OCI-LY1 (cell line): ENCODE measurements around the gene FBRSL1.
"Not testable (repeated sequence)": the region's sequence is repeated elsewhere in the genome, so short reads cannot be mapped to it uniquely, and the experiment has no call there.

Experiments used
- H2AFZ ChIP-seq: fragments of 200-600 bp; sonication (generic), shearing (Covaris generic); 2 replicates; pipeline ENCODE4 v1.6.0; 2014; ENCODE audit warnings: antibody characterized with exemption, mild to moderate bottlenecking, low read length
- H3F3A ChIP-seq: fragments of 200-600 bp; sonication (generic), shearing (Covaris generic); 2 replicates; pipeline ENCODE4 v1.6.0; 2014; ENCODE audit warnings: mild to moderate bottlenecking, antibody characterized with exemption, low read length, moderate library complexity; ENCODE audit not compliant: insufficient read depth
- H3K27ac ChIP-seq: fragments of 200-600 bp; sonication (generic); 2 replicates; pipeline ENCODE4 v1.5.1; 2014; ENCODE audit warnings: low read length, mixed run types, mild to moderate bottlenecking, low read depth; ENCODE audit not compliant: poor library complexity, severe bottlenecking
- H3K27me3 ChIP-seq: fragments of 200-600 bp; sonication (generic); 2 replicates; pipeline ENCODE4 v1.6.0; 2014; ENCODE audit warnings: antibody characterized with exemption, mild to moderate bottlenecking, low read length, moderate library complexity; ENCODE audit not compliant: insufficient read depth
- H3K36me3 ChIP-seq: fragments of 200-600 bp; sonication (generic); 2 replicates; pipeline ENCODE4 v1.6.1; 2014; ENCODE audit warnings: mild to moderate bottlenecking, antibody characterized with exemption, low read length, moderate library complexity, mixed read lengths; ENCODE audit not compliant: insufficient read depth
- H3K4me1 ChIP-seq: fragments of 200-600 bp; sonication (generic); 2 replicates; pipeline ENCODE4 v1.5.1; 2014; ENCODE audit warnings: mild to moderate bottlenecking, low read length, moderate library complexity; ENCODE audit not compliant: insufficient read depth, severe bottlenecking
- H3K4me2 ChIP-seq: fragments of 200-600 bp; sonication (generic), shearing (Covaris generic); 2 replicates; pipeline ENCODE4 v1.6.1; 2014; ENCODE audit warnings: low read length
- H3K4me3 ChIP-seq: fragments of 200-600 bp; sonication (generic); 2 replicates; pipeline ENCODE4 v1.5.1; 2014; ENCODE audit warnings: low read length, low read depth, mild to moderate bottlenecking, mixed read lengths; ENCODE audit not compliant: poor library complexity, severe bottlenecking
- H3K79me2 ChIP-seq: fragments of 200-600 bp; shearing (Covaris generic); 2 replicates; pipeline ENCODE4 v1.6.1; 2016; ENCODE audit warnings: mixed run types, low read length, mixed read lengths; ENCODE audit not compliant: insufficient read depth
- H3K9ac ChIP-seq: fragments of 200-600 bp; sonication (generic), shearing (Covaris generic); 2 replicates; pipeline ENCODE4 v1.6.1; 2014; ENCODE audit warnings: mild to moderate bottlenecking, low read length, mixed read lengths
- H3K9me2 ChIP-seq: fragments of 200-600 bp; sonication (generic), shearing (Covaris generic); 2 replicates; pipeline ENCODE4 v1.6.1; 2014; ENCODE audit warnings: low read depth, mild to moderate bottlenecking, low read length, mixed read lengths
- H3K9me3 ChIP-seq: fragments of 200-600 bp; shearing (Covaris generic); 2 replicates; pipeline ENCODE4 v1.6.1; 2014; ENCODE audit warnings: low read length, mixed read lengths
- H4K20me1 ChIP-seq: fragments of 200-600 bp; sonication (generic), shearing (Covaris generic); 2 replicates; pipeline ENCODE4 v1.6.0; 2016; ENCODE audit warnings: mild to moderate bottlenecking, low read length; ENCODE audit not compliant: insufficient read depth
- CTCF ChIP-seq: fragments of 200-600 bp; sonication (generic), shearing (Covaris generic); IDR thresholded peaks from 2 replicates; pipeline ENCODE4 v1.5.1; 2017; ENCODE audit warnings: mild to moderate bottlenecking, antibody characterized with exemption, low read length, moderate library complexity, mixed read lengths
- EZH2 ChIP-seq: fragments of 200-600 bp; sonication (generic), shearing (Covaris generic); IDR thresholded peaks from 2 replicates; pipeline ENCODE4 v1.8.0; 2017; ENCODE audit warnings: borderline replicate concordance, mixed run types, mild to moderate bottlenecking, antibody characterized with exemption, low read length, moderate library complexity, mixed read lengths

Gene FBRSL1

GRCh38 chr12:132474237-132474741 lies 15.7 kb upstream of the FBRSL1 start:
- H3K9me2 ChIP-seq: no peaks in the 10 kb centered on the region
- no peak overlapping the region for H3K4me3 ChIP-seq
- no peaks in the 10 kb centered on the region; the same call in 1 of the 2 replicates for H3F3A ChIP-seq
- no peaks in the 10 kb centered on the region for H3K9me3 ChIP-seq
- H3K79me2 ChIP-seq: no peaks in the 10 kb centered on the region
- no peak overlapping the region for H3K9ac ChIP-seq
- H3K4me1 ChIP-seq: peaks cover 19% of the 10 kb centered on the region
- no peaks in the 10 kb centered on the region for H4K20me1 ChIP-seq
- no peaks in the 10 kb centered on the region for H3K27me3 ChIP-seq
- no peak overlapping the region for H2AFZ ChIP-seq
- TF ChIP-seq EZH2 (no peak), CTCF (no peak)
- no peaks in the 10 kb centered on the region for H3K36me3 ChIP-seq
- no peak overlapping the region for H3K27ac ChIP-seq
- H3K4me2 ChIP-seq: no peak overlapping the region

- not testable (repeated sequence) for H3K4me3 ChIP-seq, H3K4me2 ChIP-seq, H3K9me3 ChIP-seq, H3K9me2 ChIP-seq, H4K20me1 ChIP-seq, H3K27me3 ChIP-seq, H3K27ac ChIP-seq, H2AFZ ChIP-seq, H3K36me3 ChIP-seq, H3K9ac ChIP-seq, H3K79me2 ChIP-seq, H3F3A ChIP-seq
- peaks cover 13% of the 10 kb centered on the region for H3K4me1 ChIP-seq
These were observed 15.1 kb upstream of the FBRSL1 start for GRCh38 chr12:132474799-132475303.

GRCh38 chr12:132475304-132476037 lies 14.5 kb upstream of the FBRSL1 start:
- peaks cover 3% of the 10 kb centered on the region; the same call in 1 of the 2 replicates for H3K27me3 ChIP-seq
- H3K9ac ChIP-seq: no peak overlapping the region
- no peaks in the 10 kb centered on the region; the same call in 1 of the 2 replicates for H3F3A ChIP-seq
- H2AFZ ChIP-seq: no peak overlapping the region
- TF ChIP-seq CTCF: no peak
- no peak for TF ChIP-seq EZH2
- H4K20me1 ChIP-seq: no peaks in the 10 kb centered on the region
- H3K27ac ChIP-seq: no peak overlapping the region
- H3K4me3 ChIP-seq: no peak overlapping the region
- H3K4me2 ChIP-seq: no peak overlapping the region
- no peaks in the 10 kb centered on the region for H3K36me3 ChIP-seq
- H3K79me2 ChIP-seq: no peaks in the 10 kb centered on the region
- H3K4me1 ChIP-seq: peaks cover 7% of the 10 kb centered on the region
- H3K9me2 ChIP-seq: no peaks in the 10 kb centered on the region
- H3K9me3 ChIP-seq: no peaks in the 10 kb centered on the region
